ENCODE results near the gene FSTL4. TPM values are rescaled to one million over a fixed set of nuclear protein-coding genes. Genes with fewer than 3 reads are reported as not detected.

Gene FSTL4
- total and polyA plus RNA-seq, 2 of the 4 experiments (the other 2 are of a cell fraction) = 0.18 TPM; not detected in 1

GRCh38 chr5:133582971-133583370 lies 29.4 kb downstream of the FSTL4 start:
- POLR2A ChIA-PET (ENCODE audit: unreplicated experiment) = no interaction called here
- in situ Hi-C loops (cut with MboI; ENCODE audit: low sequenced_read_pairs) = no loop called here
- no CpG with 5 or more reads among the region's 7 CpGs for WGBS, 2 experiments (ENCODE audit: extremely low coverage in 2 of 2, insufficient read length in 1 of 2)

More at GRCh38 chr5:133582971-133583370, 29.4 kb downstream of the FSTL4 start:
- H3K9me3 ChIP-seq (ENCODE audit: control insufficient read depth, insufficient read depth, low read length) = no peaks in the 10 kb centered on the region
- TF ChIP-seq MAZ (IDR thresholded peaks at IDR 0.05; ENCODE audit: borderline replicate concordance, low read depth, low read length) (no peak), USF2 (IDR thresholded peaks at IDR 0.05; ENCODE audit: low read depth, low read length) (no peak), ELK1 (IDR thresholded peaks at IDR 0.05; ENCODE audit: borderline replicate concordance, low read depth, low read length) (no peak), CEBPB (IDR thresholded peaks at IDR 0.05; ENCODE audit: low read depth, low read length) (no peak), CHD1 (IDR thresholded peaks at IDR 0.05; ENCODE audit: low read depth, low read length) (no peak), MXI1 (IDR thresholded peaks at IDR 0.05; ENCODE audit: borderline replicate concordance, low read depth, low read length) (no peak), POLR2A (IDR thresholded peaks at IDR 0.05; ENCODE audit: low read depth, low read length) (no peak), RAD21 (IDR thresholded peaks at IDR 0.05; ENCODE audit: low read length) (no peak), RCOR1 (IDR thresholded peaks at IDR 0.05; ENCODE audit: insufficient replicate concordance, low read length) (no peak), RFX5 (IDR thresholded peaks at IDR 0.05; ENCODE audit: low read depth, low read length) (no peak), NFE2L2 (IDR thresholded peaks at IDR 0.05; ENCODE audit: low read depth, low read length) (no peak), FOS (IDR thresholded peaks at IDR 0.05; ENCODE audit: low read depth, low read length) (no peak), SMC3 (IDR thresholded peaks at IDR 0.05; ENCODE audit: low read depth, low read length) (no peak), CTCF (conservative IDR thresholded peaks at IDR 0.05; ENCODE audit: low read depth, low read length) (no peak), MAFK (IDR thresholded peaks at IDR 0.05; ENCODE audit: low read depth, low read length) (no peak), BHLHE40 (IDR thresholded peaks at IDR 0.05; ENCODE audit: low read depth, low read length) (no peak)
- no peak overlapping the region for H2BK5ac ChIP-seq (ENCODE audit: low read depth, low read length, poor library complexity, severe bottlenecking)
- no peak for ATAC-seq (ENCODE audit: low read depth)
- intact Hi-C loops (cut with micrococcal nuclease) = no loop called here
- no peaks in the 10 kb centered on the region for H4K20me1 ChIP-seq (ENCODE audit: insufficient read depth, low read length)
- no peak overlapping the region for H2AK5ac ChIP-seq (ENCODE audit: low read depth, low read length)
- H2AFZ ChIP-seq (replicated peaks; ENCODE audit: low read length, poor library complexity) = no peak overlapping the region
- H3K56ac ChIP-seq (ENCODE audit: extremely low read depth, insufficient read depth, low read length) = no peak overlapping the region
- H3K27ac ChIP-seq (ENCODE audit: insufficient read depth, low read length) = no peak overlapping the region
- no peaks in the 10 kb centered on the region for H3K79me1 ChIP-seq (ENCODE audit: low read depth in 1 of 2, low read length in 2 of 2)
- CTCF ChIA-PET = no interaction called here
- no TSS peak for BruUV-seq (replicated peaks)
- dilution Hi-C loops (cut with HindIII; ENCODE audit: low sequenced_read_pairs, unreplicated experiment) = no loop called here
- no peak overlapping the region for H4K8ac ChIP-seq (ENCODE audit: low read depth in 2 of 2, low read length in 2 of 2)
- no peaks in the 10 kb centered on the region for H3K36me3 ChIP-seq (ENCODE audit: control insufficient read depth, insufficient read depth, low read length)
- no peak overlapping the region for H4K5ac ChIP-seq (ENCODE audit: low read depth, low read length)
- no peak overlapping the region for H2BK120ac ChIP-seq (ENCODE audit: low read depth, low read length)
- H3K23ac ChIP-seq (ENCODE audit: low read depth, low read length) = no peak overlapping the region
- no peak overlapping the region for H2AK9ac ChIP-seq (replicated peaks; ENCODE audit: low read depth, low read length, poor library complexity)
- no peaks in the 10 kb centered on the region for H3K9me1 ChIP-seq (ENCODE audit: insufficient read depth, low read length)
- no peak overlapping the region for H3K4me2 ChIP-seq (ENCODE audit: low read depth, low read length)
- H2BK20ac ChIP-seq (ENCODE audit: low read depth, low read length) = no peak overlapping the region
- H2BK15ac ChIP-seq (ENCODE audit: low read depth, low read length) = no peak overlapping the region
- H3K27me3 ChIP-seq (ENCODE audit: control insufficient read depth, insufficient read depth, low read length) = no peaks in the 10 kb centered on the region; the same call in none of the 2 replicates
- H3K4ac ChIP-seq (ENCODE audit: low read depth, low read length) = no peak overlapping the region
- H3K4me1 ChIP-seq (ENCODE audit: control insufficient read depth, insufficient read depth, low read length) = no peaks in the 10 kb centered on the region
- H3K14ac ChIP-seq (replicated peaks; ENCODE audit: low read depth, low read length) = no peak overlapping the region
- H3K9ac ChIP-seq (ENCODE audit: low read depth, low read length) = no peak overlapping the region
- H4K91ac ChIP-seq (ENCODE audit: insufficient read depth, low read depth, low read length) = no peak overlapping the region
- H3K18ac ChIP-seq (ENCODE audit: low read depth, low read length) = no peak overlapping the region
- no peak for DNase-seq
- no peak overlapping the region for H3K4me3 ChIP-seq (ENCODE audit: insufficient read depth, low read depth, low read length)

All from IMR-90 (cell line).